GM12878 (cell line): ENCODE data around the gene DPH7. TPM values are rescaled to one million over a fixed set of nuclear protein-coding genes. Genes with fewer than 3 reads are reported as not detected.
A peak's percentile ranks its signal among the peaks of the same experiment; 100 is the strongest.

Experiments used
- CHD4 ChIP-seq: fragments of 200-600 bp; sonication (generic); IDR thresholded peaks from 2 replicates; pipeline ENCODE4 v1.6.1; 2016; ENCODE audit warnings: mild to moderate bottlenecking
- HCFC1 ChIP-seq: fragments of 150-350 bp; IDR thresholded peaks from 2 replicates; pipeline ENCODE4 v1.6.1; 2014; ENCODE audit warnings: low read length
- IRF5 ChIP-seq: fragments of 450-650 bp; IDR thresholded peaks from 2 replicates; pipeline ENCODE4 v1.6.1; 2017; ENCODE audit warnings: borderline replicate concordance
- MYB ChIP-seq: fragments of 150-350 bp; IDR thresholded peaks from 2 replicates; pipeline ENCODE4 v1.6.1; 2014; ENCODE audit warnings: mild to moderate bottlenecking, low read depth, low read length, borderline replicate concordance
- MYC ChIP-seq: IDR thresholded peaks from 2 replicates; pipeline ENCODE4 v1.6.1; 2011; ENCODE audit warnings: mild to moderate bottlenecking, low read length, moderate library complexity, inconsistent platforms; ENCODE audit not compliant: insufficient read depth, insufficient replicate concordance, insufficient read length, severe bottlenecking
- NFYB ChIP-seq: IDR thresholded peaks from 2 replicates; pipeline ENCODE4 v1.6.1; 2011; ENCODE audit warnings: low read depth, mild to moderate bottlenecking, low read length, improper control_type of control experiment, moderate library complexity; ENCODE audit not compliant: insufficient read depth
- NRF1 ChIP-seq: conservative IDR thresholded peaks from 2 replicates; pipeline ENCODE4 v1.6.1; 2011; ENCODE audit warnings: mild to moderate bottlenecking, low read depth, low read length, improper control_type of control experiment
- SIX5 ChIP-seq: IDR thresholded peaks from 2 replicates; pipeline ENCODE4 v1.6.1; 2011; ENCODE audit warnings: mild to moderate bottlenecking, low read depth, low read length, moderate library complexity; ENCODE audit not compliant: severe bottlenecking
- SKIL ChIP-seq: fragments of 450-650 bp; IDR thresholded peaks from 2 replicates; pipeline ENCODE4 v1.6.1; 2017; ENCODE audit warnings: mild to moderate bottlenecking, low read depth, inconsistent platforms; ENCODE audit not compliant: poor library complexity, severe bottlenecking
- SMAD1 ChIP-seq: fragments of 450-650 bp; IDR thresholded peaks from 2 replicates; pipeline ENCODE4 v1.6.1; 2018; ENCODE audit warnings: mild to moderate bottlenecking, low read depth; ENCODE audit not compliant: partially characterized antibody
- TCF3 ChIP-seq: IDR thresholded peaks from 2 replicates; pipeline ENCODE4 v1.6.1; 2012; ENCODE audit warnings: low read depth, mild to moderate bottlenecking, low read length, borderline replicate concordance; ENCODE audit not compliant: insufficient read depth
- ZNF592 ChIP-seq: fragments of 450-650 bp; IDR thresholded peaks from 2 replicates; pipeline ENCODE4 v1.6.1; 2017; ENCODE audit warnings: mild to moderate bottlenecking, moderate library complexity
- polyA plus RNA-seq, 11 experiments: library from polyadenylated mRNA; depleted of rRNA in 4 of 11; unstranded in 6 of 11; stranded (reverse) in 5 of 11; fragments of >200 nt; fragmentation: Nextera tagmentation in 4 of 11; fragmentation: Illumina TruSeq in 1 of 11; extraction: Ambion mirVana in 4 of 11; extraction: Trizol in 1 of 11; gene quantifications; 1 replicate in 1 of 11; 2 replicates in 10 of 11; pipeline versions ENCODE4 v1.2.1 to v1.2.3, GENCODE V29; 2011 to 2016; ENCODE audit warnings: inconsistent platforms in 2 of 11, missing spikeins in 2 of 11, low read depth in 1 of 11
- total RNA-seq, 4 experiments: library from RNA; depleted of rRNA in 3 of 4; stranded (reverse); fragments of >200 nt in 3 of 4; fragmentation: Illumina TruSeq in 1 of 4; extraction: Trizol in 1 of 4; gene quantifications; 2 replicates each; pipeline versions ENCODE4 v1.2.1 to v1.2.3, GENCODE V29; 2013 to 2021
- TF ChIP-seq, protein P1 (sequence below): fragments of 450-650 bp; IDR thresholded peaks from 2 replicates; pipeline ENCODE4 v1.6.1; 2017; ENCODE audit warnings: low read depth, mild to moderate bottlenecking, moderate library complexity
- TF ChIP-seq, protein P2 (sequence below): IDR thresholded peaks from 2 replicates; pipeline ENCODE4 v1.6.1; 2011; ENCODE audit warnings: low read depth, low read length, improper control_type of control experiment, borderline replicate concordance
- TF ChIP-seq, protein P3 (sequence below): IDR thresholded peaks from 2 replicates; pipeline ENCODE4 v1.6.1; 2011; ENCODE audit warnings: mild to moderate bottlenecking, low read depth, low read length, moderate library complexity; ENCODE audit not compliant: insufficient replicate concordance

DPH7 gene
- total and polyA plus RNA-seq, 10 of the 15 experiments (the other 5 are each of a cell fraction or from before 2014, with no cell fraction given): 8.7 to 40.0 (median 28.1) TPM

GRCh38 chr9:137618105-137619067 is 39.7 kb upstream of the DPH7 start, which contains the start of gene EHMT1 (continued):
- TF ChIP-seq, protein P1, sequence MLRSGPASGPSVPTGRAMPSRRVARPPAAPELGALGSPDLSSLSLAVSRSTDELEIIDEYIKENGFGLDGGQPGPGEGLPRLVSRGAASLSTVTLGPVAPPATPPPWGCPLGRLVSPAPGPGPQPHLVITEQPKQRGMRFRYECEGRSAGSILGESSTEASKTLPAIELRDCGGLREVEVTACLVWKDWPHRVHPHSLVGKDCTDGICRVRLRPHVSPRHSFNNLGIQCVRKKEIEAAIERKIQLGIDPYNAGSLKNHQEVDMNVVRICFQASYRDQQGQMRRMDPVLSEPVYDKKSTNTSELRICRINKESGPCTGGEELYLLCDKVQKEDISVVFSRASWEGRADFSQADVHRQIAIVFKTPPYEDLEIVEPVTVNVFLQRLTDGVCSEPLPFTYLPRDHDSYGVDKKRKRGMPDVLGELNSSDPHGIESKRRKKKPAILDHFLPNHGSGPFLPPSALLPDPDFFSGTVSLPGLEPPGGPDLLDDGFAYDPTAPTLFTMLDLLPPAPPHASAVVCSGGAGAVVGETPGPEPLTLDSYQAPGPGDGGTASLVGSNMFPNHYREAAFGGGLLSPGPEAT: peak; percentile 67; the same call in 1 of the 2 replicates
- no peak for TF ChIP-seq SMAD1
- TF ChIP-seq SKIL: no peak
- TF ChIP-seq MYB: no peak
- no peak for TF ChIP-seq ZNF592
- peak; percentile 99 for TF ChIP-seq NRF1
- TF ChIP-seq IRF5: no peak
- TF ChIP-seq HCFC1: peak; percentile 56
- TF ChIP-seq TCF3: no peak
- TF ChIP-seq NFYB: no peak
- TF ChIP-seq, protein P2, sequence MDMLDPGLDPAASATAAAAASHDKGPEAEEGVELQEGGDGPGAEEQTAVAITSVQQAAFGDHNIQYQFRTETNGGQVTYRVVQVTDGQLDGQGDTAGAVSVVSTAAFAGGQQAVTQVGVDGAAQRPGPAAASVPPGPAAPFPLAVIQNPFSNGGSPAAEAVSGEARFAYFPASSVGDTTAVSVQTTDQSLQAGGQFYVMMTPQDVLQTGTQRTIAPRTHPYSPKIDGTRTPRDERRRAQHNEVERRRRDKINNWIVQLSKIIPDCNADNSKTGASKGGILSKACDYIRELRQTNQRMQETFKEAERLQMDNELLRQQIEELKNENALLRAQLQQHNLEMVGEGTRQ: no peak
- TF ChIP-seq CHD4: no peak
- peak; percentile 48 for TF ChIP-seq SIX5
- TF ChIP-seq, protein P3, sequence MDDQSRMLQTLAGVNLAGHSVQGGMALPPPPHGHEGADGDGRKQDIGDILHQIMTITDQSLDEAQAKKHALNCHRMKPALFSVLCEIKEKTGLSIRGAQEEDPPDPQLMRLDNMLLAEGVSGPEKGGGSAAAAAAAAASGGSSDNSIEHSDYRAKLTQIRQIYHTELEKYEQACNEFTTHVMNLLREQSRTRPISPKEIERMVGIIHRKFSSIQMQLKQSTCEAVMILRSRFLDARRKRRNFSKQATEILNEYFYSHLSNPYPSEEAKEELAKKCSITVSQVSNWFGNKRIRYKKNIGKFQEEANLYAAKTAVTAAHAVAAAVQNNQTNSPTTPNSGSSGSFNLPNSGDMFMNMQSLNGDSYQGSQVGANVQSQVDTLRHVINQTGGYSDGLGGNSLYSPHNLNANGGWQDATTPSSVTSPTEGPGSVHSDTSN: no peak
- no peak for TF ChIP-seq MYC
